Prostate gland (tissue), 2 donors: ENCODE measurements around the gene ZMIZ1. TPM values are rescaled to one million over a fixed set of nuclear protein-coding genes. Genes with fewer than 3 reads are reported as not detected.

Experiments used
- DNase-seq: peaks from one replicate; pipeline ENCODE4 v3.0.0-alpha.2; 2019; ENCODE audit warnings: low spot score
- H3K27ac ChIP-seq, 2 donors: fragments of 200-600 bp; sonication (generic); 2 replicates each; pipeline ENCODE4 v1.5.1; 2017 to 2019
- H3K27me3 ChIP-seq: fragments of 200-600 bp; sonication (generic); replicated peaks from 2 replicates; pipeline ENCODE4 v1.5.1; 2019; ENCODE audit not compliant: insufficient read depth
- H3K36me3 ChIP-seq, 2 donors: fragments of 200-600 bp; sonication (generic); 1 replicate in 1 of 2; 2 replicates in 1 of 2; pipeline versions ENCODE4 v1.5.1 to v1.8.1; 2017 to 2019
- H3K4me1 ChIP-seq: fragments of 200-600 bp; sonication (generic); replicated peaks from 2 replicates; pipeline ENCODE4 v1.5.1; 2019
- H3K4me3 ChIP-seq, 2 donors: fragments of 200-600 bp; sonication (generic); 2 replicates each; pipeline ENCODE4 v1.5.1; 2017 to 2019
- H3K9me3 ChIP-seq: fragments of 200-600 bp; sonication (generic); 2 replicates; pipeline ENCODE4 v1.5.1; 2017
- CTCF ChIP-seq, 4 experiments: fragments of 200-600 bp in 2 of 4; fragments of 450-650 bp in 2 of 4; sonication (generic) in 2 of 4; IDR thresholded peaks; 1 replicate in 3 of 4; 2 replicates in 1 of 4; pipeline ENCODE4 v1.5.1; 2016 to 2019; ENCODE audit warnings: antibody characterized with exemption in 4 of 4, mild to moderate bottlenecking in 2 of 4, moderate library complexity in 2 of 4
- POLR2A ChIP-seq: fragments of 450-650 bp; IDR thresholded peaks from one replicate; pipeline ENCODE4 v1.6.1; 2016; ENCODE audit warnings: antibody characterized with exemption, mild to moderate bottlenecking
- POLR2AphosphoS5 ChIP-seq: sonication (generic); formaldehyde crosslinking; IDR thresholded peaks from one replicate; pipeline ENCODE4 v1.6.1; 2017; ENCODE audit warnings: antibody characterized with exemption
- WGBS: methylation state at CpG from one replicate; pipeline ENCODE4 v1.1.5; 2018; 5-methylcytosine and 5-hydroxymethylcytosine counted together
- intact Hi-C: fragments of 100-400 bp; cut with DNase I; formaldehyde crosslinking; loops from one replicate; pipeline ENCODE4 v1.14.2; 2022
- total RNA-seq, 2 donors: library from RNA; depleted of rRNA; stranded (reverse); fragments of >200 nt; gene quantifications; one replicate each; pipeline ENCODE4 v1.1.0, GENCODE V29; 2016

The ZMIZ1 gene
- total RNA-seq, 2 donors from 2014 or later, result 69.6 to 78.5 TPM

GRCh38 chr10:79094412-79095175, 25.8 kb downstream of the ZMIZ1 start:
- TF ChIP-seq POLR2A (no peak), CTCF (IDR thresholded peaks at IDR 0.05) (no peak), POLR2AphosphoS5 (no peak)
- Histone ChIP-seq H3K4me1 (peaks cover 31% of the 10 kb centered on the region), H3K9me3 (no peaks in the 10 kb centered on the region), H3K27me3 (no peaks in the 10 kb centered on the region), H3K36me3 (no peaks in the 10 kb centered on the region), H3K27ac (peak overlapping the region; percentile 74 to 75), H3K4me3 (no peak overlapping the region)
- 80% methylated on average over 12 of the region's 12 CpGs for WGBS
- DNase-seq, result no peak
- intact Hi-C loops, result no loop called here

- intact Hi-C loops, result no loop called here
- no peaks in the 10 kb centered on the region for H3K36me3 ChIP-seq
- no peak overlapping the region for H3K4me3 ChIP-seq
- peaks cover 31% of the 10 kb centered on the region for H3K4me1 ChIP-seq
- H3K27me3 ChIP-seq, result no peaks in the 10 kb centered on the region
- 70% methylated on average over 11 of the region's 11 CpGs for WGBS
- peak overlapping the region in 1 of 2 donors; percentile 75 for H3K27ac ChIP-seq
- TF ChIP-seq POLR2AphosphoS5 (peak; percentile 35), CTCF (IDR thresholded peaks at IDR 0.05) (no peak), POLR2A (no peak)
- H3K9me3 ChIP-seq, result no peaks in the 10 kb centered on the region
- peak; percentile 45 for DNase-seq
Measured at GRCh38 chr10:79095316-79095715, 26.6 kb downstream of the ZMIZ1 start.

GRCh38 chr10:79096514-79096913, 27.7 kb downstream of the ZMIZ1 start:
- intact Hi-C loops, result no loop called here
- no peaks in the 10 kb centered on the region for H3K27me3 ChIP-seq
- no peaks in the 10 kb centered on the region for H3K9me3 ChIP-seq
- peaks cover 33% of the 10 kb centered on the region for H3K4me1 ChIP-seq
- H3K36me3 ChIP-seq, result no peaks in the 10 kb centered on the region
- DNase-seq, result no peak
- WGBS, result 87% methylated on average over 5 of the region's 5 CpGs
- H3K4me3 ChIP-seq, result no peak overlapping the region
- H3K27ac ChIP-seq, result no peak overlapping the region
- TF ChIP-seq CTCF (IDR thresholded peaks at IDR 0.05) (no peak), POLR2AphosphoS5 (no peak), POLR2A (no peak)

GRCh38 chr10:79097021-79097872, 28.5 kb downstream of the ZMIZ1 start:
- H3K27ac ChIP-seq, result no peak overlapping the region
- WGBS, result 49% methylated on average over 11 of the region's 11 CpGs
- H3K4me1 ChIP-seq, result peaks cover 40% of the 10 kb centered on the region

More at GRCh38 chr10:79097021-79097872, 28.5 kb downstream of the ZMIZ1 start:
- H3K27me3 ChIP-seq, result no peaks in the 10 kb centered on the region
- no peak overlapping the region for H3K4me3 ChIP-seq
- no peak for TF ChIP-seq POLR2AphosphoS5
- no peak for TF ChIP-seq POLR2A
- TF ChIP-seq CTCF (IDR thresholded peaks at IDR 0.05), result no peak
- no peaks in the 10 kb centered on the region for H3K9me3 ChIP-seq
- H3K36me3 ChIP-seq, result no peaks in the 10 kb centered on the region
- no peak for DNase-seq
- intact Hi-C loops, result no loop called here
